Measurements from ENCODE around the gene ULK4.
A peak's percentile ranks its signal among the peaks of the same experiment; 100 is the strongest.

Gene ULK4

DNA sequence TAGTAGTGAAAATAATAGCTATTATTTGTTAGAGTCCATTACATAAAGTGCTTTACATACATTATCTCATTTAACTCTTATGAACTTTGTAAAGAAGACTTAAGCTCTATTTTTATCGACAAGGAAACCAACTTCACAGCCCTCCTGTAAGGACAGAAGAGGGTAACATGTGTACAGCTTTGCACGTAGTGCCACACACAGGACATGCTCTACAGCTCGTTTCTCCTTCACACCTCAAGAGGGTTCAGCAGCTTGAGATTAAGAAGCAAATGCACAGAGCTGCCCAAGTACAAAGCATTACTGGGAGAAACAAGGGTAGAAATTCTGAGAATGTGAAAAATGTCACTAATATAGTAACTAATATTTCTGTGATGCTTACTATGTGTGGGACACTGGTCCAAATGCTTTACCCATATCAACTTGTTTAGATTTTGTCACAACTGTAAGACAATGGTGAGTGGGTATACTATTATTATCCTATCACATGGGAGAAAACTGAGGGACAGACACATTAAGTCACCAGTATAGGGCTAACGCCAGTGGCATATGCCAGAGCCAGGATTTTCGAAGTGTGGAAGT, 434.8 kb downstream of the ULK4 start:
- Histone ChIP-seq H3K4me1 (no peaks in the 10 kb centered on the region), H3K4me3 (no peak overlapping the region), H3K27me3 (ENCODE audit: low read depth) (no peaks in the 10 kb centered on the region), H3K36me3 (replicated peaks) (no peaks in the 10 kb centered on the region), H3K9me3 (no peaks in the 10 kb centered on the region)
- DNase-seq (ENCODE audit: low spot score in 2 of 2) = no peak
- in situ Hi-C loops (cut with MboI; ENCODE audit: low sequenced_read_pairs) = no loop called here

DNA sequence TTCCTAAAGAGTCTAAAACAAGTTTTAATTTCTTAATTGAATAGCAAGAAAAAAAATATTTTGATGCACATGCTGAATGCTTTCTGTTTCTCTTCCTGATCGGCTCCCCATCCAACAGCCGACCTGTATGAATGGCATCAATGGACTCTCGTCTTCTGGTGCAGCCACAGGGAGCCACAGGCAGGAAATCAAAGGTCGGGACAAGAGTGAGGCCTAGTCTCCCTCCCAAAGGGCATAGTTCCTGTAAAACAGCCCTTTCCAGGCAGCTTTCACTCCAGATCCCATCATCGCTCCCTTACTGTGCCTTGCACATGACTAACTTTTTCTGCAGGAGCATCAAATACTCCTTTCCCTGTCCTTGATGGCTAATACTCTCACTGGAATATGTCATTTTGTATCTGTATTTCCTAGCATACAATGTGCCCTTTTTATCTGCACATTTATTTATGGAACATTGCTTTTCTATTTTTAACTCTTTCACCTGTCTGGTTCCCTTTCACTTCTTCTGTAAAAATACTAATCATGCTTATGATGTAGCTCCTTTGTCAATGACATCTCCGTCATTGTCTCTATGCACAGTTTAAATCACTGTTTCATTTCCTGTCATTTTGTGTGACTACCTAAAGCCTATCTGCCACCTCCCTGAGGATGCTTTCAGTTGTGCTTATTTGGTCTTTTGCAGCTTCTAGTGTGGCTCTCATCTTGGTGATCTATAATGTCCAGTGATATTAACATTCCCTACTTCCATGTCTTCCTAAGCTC, 436.4 kb downstream of the ULK4 start:
- in situ Hi-C loops (cut with MboI; ENCODE audit: low sequenced_read_pairs) = no loop called here
- Histone ChIP-seq H3K4me3 (no peak overlapping the region), H3K36me3 (replicated peaks) (no peaks in the 10 kb centered on the region), H3K27me3 (ENCODE audit: low read depth) (no peaks in the 10 kb centered on the region), H3K9me3 (no peaks in the 10 kb centered on the region), H3K4me1 (no peaks in the 10 kb centered on the region)
- no peak for DNase-seq (ENCODE audit: low spot score in 2 of 2)

DNA sequence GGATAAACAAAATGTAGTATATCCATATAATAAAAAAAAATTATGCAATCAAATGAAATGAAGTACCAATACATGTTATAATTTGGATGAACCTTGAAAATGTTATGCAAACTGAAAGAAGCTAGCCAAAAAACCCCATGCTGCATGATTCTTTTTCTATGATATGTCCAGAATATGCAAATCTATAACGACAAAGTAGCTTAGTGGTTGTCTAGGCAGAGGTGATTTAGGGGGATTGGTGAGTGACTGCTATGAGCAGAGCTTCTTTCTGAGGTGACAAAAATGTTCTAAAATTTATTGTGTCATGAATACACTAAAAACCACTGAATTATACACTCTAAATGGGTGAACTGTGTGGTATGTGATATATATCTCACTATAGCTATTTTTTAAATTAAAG, 438.0 kb downstream of the ULK4 start:
- H3K36me3 ChIP-seq (replicated peaks) = no peaks in the 10 kb centered on the region

DNA sequence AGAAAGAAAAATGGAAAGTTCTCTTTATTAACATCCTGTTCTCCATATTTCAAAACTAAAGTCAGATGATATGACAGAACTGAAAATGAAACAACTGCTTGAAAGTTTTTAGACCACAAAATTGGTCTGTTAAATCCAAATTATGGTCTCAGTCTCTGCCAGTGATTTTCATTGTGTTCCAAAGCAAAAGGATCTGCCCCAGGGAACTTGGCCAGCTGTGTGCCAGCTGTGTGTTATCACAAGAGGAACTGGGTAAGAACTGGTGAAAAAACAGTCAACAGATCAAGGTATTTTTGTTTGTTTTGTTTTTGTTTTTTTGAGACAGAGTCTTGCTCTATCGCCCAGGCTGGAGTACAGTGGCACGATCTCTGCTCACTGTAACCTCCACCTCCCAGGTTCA, 439.3 kb downstream of the ULK4 start:
- H3K4me1 ChIP-seq = peaks cover 11% of the 10 kb centered on the region
- in situ Hi-C loops (cut with MboI; ENCODE audit: low sequenced_read_pairs) = no loop called here
- no peaks in the 10 kb centered on the region for H3K27me3 ChIP-seq (ENCODE audit: low read depth)
- no peaks in the 10 kb centered on the region for H3K9me3 ChIP-seq
- DNase-seq (ENCODE audit: low spot score in 2 of 2) = no peak
- no peaks in the 10 kb centered on the region for H3K36me3 ChIP-seq (replicated peaks)
- no peak overlapping the region for H3K4me3 ChIP-seq

More for the DNA sequence above, 438.0 kb downstream of the ULK4 start:
- H3K9me3 ChIP-seq = no peaks in the 10 kb centered on the region
- H3K4me1 ChIP-seq = peaks cover 3% of the 10 kb centered on the region
- no peak overlapping the region for H3K4me3 ChIP-seq
- DNase-seq (ENCODE audit: low spot score in 2 of 2) = no peak
- in situ Hi-C loops (cut with MboI; ENCODE audit: low sequenced_read_pairs) = no loop called here
- H3K27me3 ChIP-seq (ENCODE audit: low read depth) = no peaks in the 10 kb centered on the region

DNA sequence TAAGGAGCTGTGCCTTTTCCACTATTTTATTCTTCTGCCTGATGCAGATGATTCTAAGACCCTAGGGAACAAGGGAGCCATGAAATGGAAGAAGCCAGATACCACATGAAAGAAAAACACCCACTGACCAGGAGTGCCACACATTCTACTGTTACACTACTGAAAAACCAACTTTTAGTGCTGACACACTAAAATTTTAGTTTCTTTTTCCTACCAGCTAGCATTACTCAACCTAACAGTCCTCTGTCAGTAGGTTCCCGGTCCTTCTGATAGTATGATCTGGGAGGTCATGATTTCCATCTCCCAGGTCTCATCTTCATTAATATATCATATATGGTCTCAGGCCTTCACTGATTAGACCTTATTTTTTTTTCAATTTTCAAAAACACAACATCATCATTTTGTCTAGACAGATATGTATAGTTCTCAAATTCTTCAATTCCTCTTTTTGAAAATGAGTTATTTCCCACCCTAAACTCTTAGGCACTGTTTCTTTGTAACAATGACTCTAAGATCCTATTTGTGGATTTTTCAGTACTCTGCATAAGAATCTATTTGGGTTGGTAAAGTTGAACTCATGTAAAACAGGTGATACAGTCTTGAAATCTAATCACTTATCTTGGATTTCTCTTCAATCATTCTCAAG, 440.8 kb downstream of the ULK4 start:
- in situ Hi-C loops (cut with MboI; ENCODE audit: low sequenced_read_pairs) = no loop called here
- Histone ChIP-seq H3K36me3 (replicated peaks) (no peaks in the 10 kb centered on the region), H3K9me3 (no peaks in the 10 kb centered on the region), H3K4me3 (no peak overlapping the region), H3K27me3 (ENCODE audit: low read depth) (no peaks in the 10 kb centered on the region), H3K4me1 (peaks cover 11% of the 10 kb centered on the region)
- DNase-seq (ENCODE audit: low spot score in 2 of 2) = no peak

DNA sequence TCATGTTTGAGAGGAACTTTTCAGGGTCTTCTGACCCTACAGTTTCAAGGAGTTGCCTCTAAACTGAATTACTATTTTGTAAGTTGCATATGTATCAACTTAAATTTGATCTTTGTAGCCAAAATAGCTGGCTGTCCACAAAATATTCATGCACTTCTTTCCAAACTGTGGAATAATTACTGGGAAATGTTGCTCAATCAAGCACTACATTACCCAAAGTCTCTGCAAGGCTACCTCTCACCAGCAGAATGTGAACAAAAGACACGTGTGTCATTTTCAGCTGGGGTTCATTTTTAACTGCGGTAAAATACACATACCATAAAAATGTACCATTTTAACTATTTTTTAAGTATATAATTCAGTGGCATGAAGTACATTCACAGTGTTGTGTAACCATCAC, 442.2 kb downstream of the ULK4 start:
- H3K36me3 ChIP-seq (replicated peaks) = no peaks in the 10 kb centered on the region
- in situ Hi-C loops (cut with MboI; ENCODE audit: low sequenced_read_pairs) = no loop called here
- H3K4me1 ChIP-seq = peaks cover 11% of the 10 kb centered on the region
- DNase-seq (ENCODE audit: low spot score in 2 of 2) = no peak
- H3K9me3 ChIP-seq = no peaks in the 10 kb centered on the region
- no peak overlapping the region for H3K4me3 ChIP-seq
- no peaks in the 10 kb centered on the region for H3K27me3 ChIP-seq (ENCODE audit: low read depth)

DNA sequence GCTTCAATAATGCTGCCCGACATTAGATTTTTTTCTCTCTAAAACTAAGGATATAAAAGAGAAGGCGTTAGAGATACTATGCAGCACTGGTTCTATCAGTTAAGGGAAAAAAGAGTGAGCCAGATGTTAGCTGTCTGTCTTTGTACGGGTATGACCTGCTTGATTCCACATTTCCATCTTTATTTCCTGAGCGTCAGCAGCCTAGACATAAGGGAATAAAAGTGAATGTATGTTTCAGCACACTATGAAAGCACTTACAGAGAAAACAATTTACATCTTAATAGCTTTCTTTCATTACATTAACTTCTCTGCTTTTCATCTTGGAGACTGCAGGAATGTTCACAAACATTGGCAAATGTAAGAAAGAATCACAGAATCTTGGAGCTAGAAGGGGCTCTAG, 443.3 kb downstream of the ULK4 start:
- Histone ChIP-seq H3K36me3 (replicated peaks) (no peaks in the 10 kb centered on the region), H3K4me1 (peaks cover 11% of the 10 kb centered on the region), H3K4me3 (no peak overlapping the region), H3K9me3 (no peaks in the 10 kb centered on the region), H3K27me3 (ENCODE audit: low read depth) (no peaks in the 10 kb centered on the region)
- in situ Hi-C loops (cut with MboI; ENCODE audit: low sequenced_read_pairs) = no loop called here
- peak in 1 of 2 experiments; percentile 66 for DNase-seq (ENCODE audit: low spot score in 2 of 2)

DNA sequence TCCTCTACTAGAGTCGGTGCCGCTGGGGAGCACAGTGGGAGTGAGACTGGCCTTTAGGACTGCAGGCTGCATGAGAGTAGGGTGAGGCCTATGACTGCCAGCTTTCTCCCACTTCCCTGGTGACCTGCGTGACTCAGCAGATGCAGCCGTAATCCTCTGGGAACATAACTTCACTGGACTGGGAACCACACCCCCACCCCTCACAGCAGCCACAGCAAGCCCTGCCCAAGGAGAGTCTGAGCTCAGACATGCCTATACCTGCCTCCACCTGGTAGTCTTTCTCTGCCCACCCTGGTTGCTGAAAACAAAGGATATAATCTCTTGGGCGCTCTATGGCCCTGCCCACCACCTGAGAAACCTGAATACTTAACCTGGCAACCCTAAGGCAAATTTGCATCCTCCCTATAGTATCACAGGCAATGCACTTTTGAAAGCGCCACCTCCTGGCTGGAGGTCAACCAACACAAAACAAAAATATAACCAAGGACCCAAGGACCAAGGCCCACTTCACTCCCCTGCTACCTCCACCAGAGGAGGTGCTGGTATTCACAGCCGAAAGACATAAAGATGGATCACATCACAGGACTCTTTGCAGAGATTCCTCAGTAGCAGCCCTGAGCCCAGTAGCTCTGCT, 453.7 kb downstream of the ULK4 start:
- no peaks in the 10 kb centered on the region for H3K27me3 ChIP-seq (ENCODE audit: low read depth)
- no peak overlapping the region for H3K4me3 ChIP-seq
- in situ Hi-C loops (cut with MboI; ENCODE audit: low sequenced_read_pairs) = no loop called here
- DNase-seq (ENCODE audit: low spot score in 2 of 2) = no peak
- H3K4me1 ChIP-seq = peaks cover 5% of the 10 kb centered on the region; the same call in 1 of the 2 replicates
- peaks cover 2% of the 10 kb centered on the region; the same call in 1 of the 2 replicates for H3K9me3 ChIP-seq
- no peaks in the 10 kb centered on the region for H3K36me3 ChIP-seq (replicated peaks)

DNA sequence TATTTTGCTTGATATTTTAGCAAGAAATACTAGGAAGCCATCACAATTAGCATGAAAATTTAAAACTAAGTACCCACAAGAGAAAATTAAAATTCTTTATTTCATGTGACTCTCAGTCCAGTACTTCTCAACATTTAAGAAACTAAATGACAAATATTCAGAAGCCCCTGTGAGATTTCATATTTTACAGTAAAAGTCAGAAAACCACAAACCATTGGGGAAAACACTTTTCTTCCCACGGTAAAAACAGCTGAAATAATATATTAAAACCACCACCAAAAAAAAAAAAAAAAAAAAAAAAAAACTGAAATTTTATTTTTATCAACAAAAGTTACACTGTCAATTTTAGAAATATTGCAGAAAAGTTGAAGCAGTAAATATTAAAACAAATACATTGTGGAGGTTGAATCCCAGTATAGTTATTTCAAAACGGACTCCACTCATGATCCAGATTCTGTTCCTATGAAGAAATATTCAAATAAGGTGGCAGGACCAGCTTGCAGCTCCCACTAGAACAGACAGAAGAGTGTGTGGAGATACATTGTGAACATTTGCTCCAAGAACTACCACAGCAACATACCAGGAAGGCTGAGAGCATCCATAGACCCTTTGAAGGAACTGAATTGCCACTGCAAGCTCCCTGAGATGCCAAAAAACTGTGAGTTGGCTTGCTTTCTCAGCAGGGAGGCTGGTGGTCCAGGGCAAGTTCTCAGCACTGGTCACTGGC, 454.4 kb downstream of the ULK4 start:
- no peak overlapping the region for H3K4me3 ChIP-seq
- peaks cover 5% of the 10 kb centered on the region; the same call in 1 of the 2 replicates for H3K4me1 ChIP-seq
- H3K36me3 ChIP-seq (replicated peaks) = no peaks in the 10 kb centered on the region
- in situ Hi-C loops (cut with MboI; ENCODE audit: low sequenced_read_pairs) = no loop called here
- H3K9me3 ChIP-seq = peaks cover 2% of the 10 kb centered on the region; the same call in 1 of the 2 replicates
- DNase-seq (ENCODE audit: low spot score in 2 of 2) = no peak
- H3K27me3 ChIP-seq (ENCODE audit: low read depth) = no peaks in the 10 kb centered on the region

DNA sequence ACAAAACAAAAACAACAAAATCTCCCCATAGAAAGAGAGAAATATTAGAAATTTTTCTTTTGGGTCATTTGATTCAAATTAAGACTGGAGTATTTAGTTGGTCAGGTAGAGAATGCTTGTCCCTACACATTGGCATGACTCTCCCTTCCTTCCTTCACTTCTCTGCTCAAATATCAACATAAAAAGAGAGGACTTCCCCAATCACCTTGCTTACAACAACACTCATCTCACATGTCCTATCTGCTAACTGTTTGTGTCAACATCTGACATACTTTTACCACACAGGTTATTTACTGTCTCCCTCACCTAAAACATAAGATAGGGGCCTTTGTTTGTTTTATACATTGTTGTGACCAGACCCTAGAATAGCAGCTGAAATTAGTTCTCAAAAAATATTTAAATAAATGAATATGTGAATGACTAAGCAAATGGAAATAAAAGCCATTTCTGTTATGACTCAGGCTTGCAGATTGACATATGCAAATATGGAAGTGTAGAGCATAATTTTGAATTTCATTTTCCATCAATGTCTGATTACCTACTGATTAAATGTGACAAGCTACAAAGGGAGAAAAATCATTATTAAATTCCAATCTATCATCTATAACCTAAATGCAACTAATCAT, 457.8 kb downstream of the ULK4 start:
- in situ Hi-C loops (cut with MboI; ENCODE audit: low sequenced_read_pairs) = no loop called here

DNA sequence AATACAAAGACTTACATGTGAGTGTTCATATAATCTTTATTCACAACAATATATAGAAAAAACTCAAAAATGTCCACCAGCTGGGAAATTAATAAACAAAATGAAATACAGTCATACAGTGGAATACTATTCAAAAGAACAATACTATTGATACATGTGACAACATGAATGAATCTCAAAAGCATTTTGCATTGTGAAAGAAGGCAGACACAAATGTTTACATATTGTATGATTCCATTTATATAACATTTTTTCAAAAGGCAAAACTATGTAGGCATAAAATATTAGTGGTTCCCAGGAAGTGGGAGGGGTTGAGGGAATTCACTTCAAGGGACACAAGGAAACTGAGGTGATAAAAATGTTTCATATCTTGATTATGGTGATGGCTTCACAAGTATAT, 459.4 kb downstream of the ULK4 start:
- Histone ChIP-seq H3K4me1 (no peaks in the 10 kb centered on the region), H3K36me3 (replicated peaks) (no peaks in the 10 kb centered on the region), H3K4me3 (no peak overlapping the region), H3K9me3 (no peaks in the 10 kb centered on the region), H3K27me3 (ENCODE audit: low read depth) (no peaks in the 10 kb centered on the region)
- in situ Hi-C loops (cut with MboI; ENCODE audit: low sequenced_read_pairs) = no loop called here
- no peak for DNase-seq (ENCODE audit: low spot score in 2 of 2)

More for the DNA sequence above, 457.8 kb downstream of the ULK4 start:
- Histone ChIP-seq H3K4me1 (0 out of 2 replicates have a peak, but pooled peaks cover 1% of the 10 kb centered on the region), H3K9me3 (no peaks in the 10 kb centered on the region; the same call in 1 of the 2 replicates), H3K27me3 (ENCODE audit: low read depth) (no peaks in the 10 kb centered on the region), H3K36me3 (replicated peaks) (no peaks in the 10 kb centered on the region), H3K4me3 (no peak overlapping the region)
- no peak for DNase-seq (ENCODE audit: low spot score in 2 of 2)

DNA sequence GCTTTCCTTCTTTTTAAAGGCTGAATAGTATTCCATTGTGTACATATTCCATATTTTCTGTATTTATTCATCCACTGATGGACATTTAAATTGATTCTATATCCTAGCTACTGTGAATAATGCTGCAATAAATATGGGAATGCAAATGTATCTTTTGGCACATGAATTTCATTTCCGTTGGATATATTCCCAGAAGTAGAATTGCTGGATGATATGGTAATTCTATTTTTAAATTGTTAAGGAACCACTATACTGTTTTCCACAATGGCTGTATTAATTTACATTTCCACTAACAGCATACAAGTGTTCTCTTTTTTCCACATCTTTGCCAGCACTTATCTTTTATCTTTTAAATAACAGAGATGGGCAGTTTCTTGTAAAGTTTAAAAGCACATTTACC, 459.9 kb downstream of the ULK4 start:
- no peak for DNase-seq (ENCODE audit: low spot score in 2 of 2)
- H3K9me3 ChIP-seq = no peaks in the 10 kb centered on the region
- H3K27me3 ChIP-seq (ENCODE audit: low read depth) = no peaks in the 10 kb centered on the region
- no peak overlapping the region for H3K4me3 ChIP-seq
- H3K36me3 ChIP-seq (replicated peaks) = no peaks in the 10 kb centered on the region
- H3K4me1 ChIP-seq = no peaks in the 10 kb centered on the region
- in situ Hi-C loops (cut with MboI; ENCODE audit: low sequenced_read_pairs) = no loop called here

DNA sequence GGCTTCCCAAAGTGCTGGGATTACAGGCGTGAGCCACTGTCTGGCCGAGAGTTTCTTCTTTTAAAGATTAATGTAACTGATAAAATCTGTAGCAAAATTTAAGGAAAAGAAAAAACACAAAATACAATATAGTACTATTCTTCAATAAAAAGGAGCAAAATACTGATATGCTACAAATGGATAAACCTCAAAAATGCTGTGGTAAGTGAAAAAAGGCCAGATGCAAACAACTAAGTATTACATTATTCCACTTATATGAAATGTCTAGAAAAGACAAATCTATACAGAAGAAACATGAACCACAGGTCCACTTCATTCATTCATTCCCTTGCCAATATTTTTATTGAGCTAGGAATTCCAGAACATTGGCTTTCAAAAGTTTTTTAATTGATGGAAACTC, 463.1 kb downstream of the ULK4 start:
- in situ Hi-C loops (cut with MboI; ENCODE audit: low sequenced_read_pairs) = no loop called here
- Histone ChIP-seq H3K27me3 (ENCODE audit: low read depth) (no peaks in the 10 kb centered on the region), H3K4me1 (no peaks in the 10 kb centered on the region), H3K4me3 (no peak overlapping the region), H3K9me3 (no peaks in the 10 kb centered on the region), H3K36me3 (replicated peaks) (no peaks in the 10 kb centered on the region)
- DNase-seq (ENCODE audit: low spot score in 2 of 2) = no peak

All from HAP-1 (cell line).